Mucosa of stomach (tissue), 1 donor: Measurements from ENCODE around the gene WDR83.

Source experiments
- H3K27me3 ChIP-seq: one replicate; pipeline ENCODE4 v1.7.0; 2013; ENCODE audit warnings: mild to moderate bottlenecking, low read length; ENCODE audit not compliant: control insufficient read depth, insufficient read depth
- H3K36me3 ChIP-seq: one replicate; pipeline ENCODE4 v1.7.0; 2013; ENCODE audit warnings: low read length; ENCODE audit not compliant: control insufficient read depth, insufficient read depth
- H3K4me1 ChIP-seq: one replicate; pipeline ENCODE4 v1.7.0; 2013; ENCODE audit warnings: mild to moderate bottlenecking, low read length; ENCODE audit not compliant: control insufficient read depth, insufficient read depth
- H3K4me3 ChIP-seq: one replicate; pipeline ENCODE4 v1.7.0; 2013; ENCODE audit warnings: low read length
- H3K9ac ChIP-seq: one replicate; pipeline ENCODE4 v1.7.0; 2013; ENCODE audit warnings: mild to moderate bottlenecking, low read length, moderate library complexity
- H3K9me3 ChIP-seq: one replicate; pipeline ENCODE4 v1.7.0; 2013; ENCODE audit warnings: mild to moderate bottlenecking, low read length, moderate library complexity; ENCODE audit not compliant: control insufficient read depth
- donor health status: Pancreatic carcinoma.

Gene WDR83

GRCh38 chr19:12664406-12665280 lies 2.0 kb upstream of the WDR83 start:
- Histone ChIP-seq H3K4me1 (peaks cover 29% of the 10 kb centered on the region), H3K27me3 (no peaks in the 10 kb centered on the region), H3K36me3 (no peaks in the 10 kb centered on the region), H3K9me3 (no peaks in the 10 kb centered on the region), H3K9ac (no peak overlapping the region), H3K4me3 (no peak overlapping the region)

GRCh38 chr19:12665281-12665573 lies 1.4 kb upstream of the WDR83 start:
- no peak overlapping the region for H3K4me3 ChIP-seq
- H3K36me3 ChIP-seq: no peaks in the 10 kb centered on the region
- H3K4me1 ChIP-seq: peaks cover 34% of the 10 kb centered on the region

GRCh38 chr19:12665671-12666264 lies 839 bp upstream of the WDR83 start:
- Histone ChIP-seq H3K27me3 (no peaks in the 10 kb centered on the region), H3K4me3 (peak overlapping the region; percentile 77), H3K4me1 (peaks cover 40% of the 10 kb centered on the region), H3K9ac (peak overlapping the region; percentile 77), H3K9me3 (no peaks in the 10 kb centered on the region), H3K36me3 (no peaks in the 10 kb centered on the region)

More at GRCh38 chr19:12665281-12665573, 1.4 kb upstream of the WDR83 start:
- no peak overlapping the region for H3K9ac ChIP-seq
- no peaks in the 10 kb centered on the region for H3K9me3 ChIP-seq
- no peaks in the 10 kb centered on the region for H3K27me3 ChIP-seq

- H3K27me3 ChIP-seq: no peaks in the 10 kb centered on the region
- H3K9me3 ChIP-seq: no peaks in the 10 kb centered on the region
- H3K4me1 ChIP-seq: peaks cover 40% of the 10 kb centered on the region
- H3K9ac ChIP-seq: peak overlapping the region; percentile 87
- H3K36me3 ChIP-seq: no peaks in the 10 kb centered on the region
- no peak overlapping the region for H3K4me3 ChIP-seq
Measured at GRCh38 chr19:12667731-12668302, 1.2 kb downstream of the WDR83 start.

- H3K36me3 ChIP-seq: no peaks in the 10 kb centered on the region
- no peaks in the 10 kb centered on the region for H3K9me3 ChIP-seq
- H3K4me3 ChIP-seq: peak overlapping the region; percentile 94
- no peaks in the 10 kb centered on the region for H3K27me3 ChIP-seq
- peak overlapping the region; percentile 87 for H3K9ac ChIP-seq
- peaks cover 40% of the 10 kb centered on the region for H3K4me1 ChIP-seq
Measured at GRCh38 chr19:12668346-12668745, 1.7 kb downstream of the WDR83 start.

GRCh38 chr19:12668932-12669269 lies 2.3 kb downstream of the WDR83 start:
- Histone ChIP-seq H3K27me3 (no peaks in the 10 kb centered on the region), H3K36me3 (no peaks in the 10 kb centered on the region), H3K4me1 (peaks cover 40% of the 10 kb centered on the region), H3K9ac (peak overlapping the region; percentile 87), H3K9me3 (no peaks in the 10 kb centered on the region), H3K4me3 (peak overlapping the region; percentile 94)

GRCh38 chr19:12669270-12670158 lies 2.9 kb downstream of the WDR83 start:
- Histone ChIP-seq H3K4me1 (peaks cover 40% of the 10 kb centered on the region), H3K36me3 (no peaks in the 10 kb centered on the region), H3K4me3 (peak overlapping the region; percentile 94), H3K9ac (peak overlapping the region; percentile 87), H3K9me3 (no peaks in the 10 kb centered on the region), H3K27me3 (no peaks in the 10 kb centered on the region)

- Histone ChIP-seq H3K9ac (peak overlapping the region; percentile 87), H3K27me3 (no peaks in the 10 kb centered on the region), H3K4me3 (peak overlapping the region; percentile 94), H3K9me3 (no peaks in the 10 kb centered on the region), H3K36me3 (no peaks in the 10 kb centered on the region), H3K4me1 (peaks cover 37% of the 10 kb centered on the region)
Measured at GRCh38 chr19:12670159-12670928, 3.7 kb downstream of the WDR83 start.

GRCh38 chr19:12672744-12673143 lies 6.1 kb downstream of the WDR83 start:
- Histone ChIP-seq H3K4me3 (no peak overlapping the region), H3K9me3 (no peaks in the 10 kb centered on the region), H3K36me3 (peaks cover 16% of the 10 kb centered on the region), H3K27me3 (no peaks in the 10 kb centered on the region), H3K9ac (no peak overlapping the region), H3K4me1 (peaks cover 21% of the 10 kb centered on the region)

GRCh38 chr19:12675399-12675798 lies 8.8 kb downstream of the WDR83 start:
- Histone ChIP-seq H3K36me3 (peaks cover 16% of the 10 kb centered on the region), H3K27me3 (no peaks in the 10 kb centered on the region), H3K4me3 (no peak overlapping the region), H3K9ac (no peak overlapping the region), H3K9me3 (no peaks in the 10 kb centered on the region), H3K4me1 (peaks cover 4% of the 10 kb centered on the region)

- H3K4me1 ChIP-seq: no peaks in the 10 kb centered on the region
- no peak overlapping the region for H3K9ac ChIP-seq
- H3K36me3 ChIP-seq: peaks cover 16% of the 10 kb centered on the region
- no peaks in the 10 kb centered on the region for H3K9me3 ChIP-seq
- no peak overlapping the region for H3K4me3 ChIP-seq
- no peaks in the 10 kb centered on the region for H3K27me3 ChIP-seq
Measured at GRCh38 chr19:12675940-12676339, 9.3 kb downstream of the WDR83 start.
